IPS DF 4.7 (cell line): ENCODE data around the gene NFIX.
"Not testable (repeated sequence)": the region's sequence is repeated elsewhere in the genome, so short reads cannot be mapped to it uniquely, and the experiment has no call there.

Experiments
- DNase-seq: peaks from one replicate; pipeline ENCODE4 v3.0.0-alpha.2; 2013; ENCODE audit warnings: low spot score; ENCODE audit errors: extremely low read depth

The NFIX gene

GRCh38 chr19:12994701-12995595, at the start of gene NFIX:
NFIX (plus strand) TSS chr19:12995475; CDS start chr19:12995838, 363 bp downstream.
- DNase-seq: no peak

- no peak for DNase-seq
Observed at GRCh38 chr19:12945479-12946091, 49.7 kb upstream of the NFIX start, which contains the start of gene RAD23A. RAD23A (plus strand) TSS chr19:12945862; CDS start chr19:12945949, 87 bp downstream.

- DNase-seq: no peak
Observed at GRCh38 chr19:12946092-12946721, 49.1 kb upstream of the NFIX start.

- no peak for DNase-seq
Observed at GRCh38 chr19:12946731-12947496, 48.4 kb upstream of the NFIX start.

- no peak for DNase-seq
Observed at GRCh38 chr19:12947702-12948611, 47.3 kb upstream of the NFIX start.

- no peak for DNase-seq
Observed at GRCh38 chr19:12948612-12949362, 46.5 kb upstream of the NFIX start.

GRCh38 chr19:12949363-12950283, 45.7 kb upstream of the NFIX start:
- DNase-seq: no peak

GRCh38 chr19:12952050-12952449, 43.2 kb upstream of the NFIX start:
- DNase-seq: not testable (repeated sequence)

GRCh38 chr19:12952488-12953137, 42.7 kb upstream of the NFIX start:
- no peak for DNase-seq

- DNase-seq: no peak
Observed at GRCh38 chr19:12953138-12953798, 42.0 kb upstream of the NFIX start.

- no peak for DNase-seq
Observed at GRCh38 chr19:12953799-12954611, 41.3 kb upstream of the NFIX start.

- DNase-seq: no peak
Observed at GRCh38 chr19:12954612-12954962, 40.7 kb upstream of the NFIX start.

- DNase-seq: not testable (repeated sequence)
Observed at GRCh38 chr19:12955575-12955974, 39.7 kb upstream of the NFIX start.

GRCh38 chr19:12955996-12956395, 39.3 kb upstream of the NFIX start:
- DNase-seq: no peak

GRCh38 chr19:12956446-12957388, 38.6 kb upstream of the NFIX start, which contains the start of gene GADD45GIP1:
GADD45GIP1 (minus strand) TSS chr19:12957223; CDS start chr19:12957212, 11 bp downstream.
- DNase-seq: no peak
